SK-N-SH treated with all-trans-retinoic acid at 6 μM for 48 hours (cell line): ENCODE measurements around the gene TTC38.

Source experiments
- ATAC-seq: fragments of 200-7000 bp; cut with Tn5 transposase; 3 replicates; pipeline ENCODE4 v1.9.1; 2020; ENCODE audit warnings: mild to moderate bottlenecking, moderate library complexity
- ARNTL ChIP-seq: fragments of 450-650 bp; formaldehyde crosslinking; IDR thresholded peaks from 2 replicates; pipeline ENCODE4 v1.5.0; 2020; ENCODE audit warnings: low read depth, mild to moderate bottlenecking, moderate library complexity, borderline replicate concordance
- CSDC2 ChIP-seq: fragments of 250-450 bp; sonication (Bioruptor Pico); IDR thresholded peaks from 2 replicates; pipeline ENCODE4 v1.5.0; 2020; ENCODE audit warnings: mild to moderate bottlenecking, moderate library complexity
- ESRRG ChIP-seq: fragments of 250-450 bp; sonication (Bioruptor Pico); IDR thresholded peaks from 2 replicates; pipeline ENCODE4 v1.6.1; 2021; ENCODE audit warnings: mild to moderate bottlenecking
- GLIS3 ChIP-seq: fragments of 250-450 bp; sonication (Bioruptor Pico); IDR thresholded peaks from 2 replicates; pipeline ENCODE4 v1.5.0; 2020; ENCODE audit warnings: mild to moderate bottlenecking, moderate library complexity
- OSR1 ChIP-seq: fragments of 250-450 bp; sonication (Bioruptor Pico); IDR thresholded peaks from 2 replicates; pipeline ENCODE4 v1.8.0; 2022; ENCODE audit warnings: moderate library complexity, mild to moderate bottlenecking, inconsistent platforms
- PPARA ChIP-seq: fragments of 250-450 bp; sonication (Bioruptor Pico); IDR thresholded peaks from 2 replicates; pipeline ENCODE4 v1.5.0; 2020; ENCODE audit warnings: mild to moderate bottlenecking, borderline replicate concordance
- RARB ChIP-seq: fragments of 250-450 bp; sonication (Bioruptor Pico); IDR thresholded peaks from 2 replicates; pipeline ENCODE4 v1.8.0; 2021; ENCODE audit warnings: mild to moderate bottlenecking, moderate library complexity
- SNAI2 ChIP-seq: fragments of 250-450 bp; sonication (Bioruptor Pico); IDR thresholded peaks from 2 replicates; pipeline ENCODE4 v1.5.0; 2020; ENCODE audit warnings: mild to moderate bottlenecking, moderate library complexity
- TCF4 ChIP-seq: fragments of 250-450 bp; sonication (Bioruptor Pico); IDR thresholded peaks from 2 replicates; pipeline ENCODE4 v1.8.0; 2021; ENCODE audit warnings: mild to moderate bottlenecking, moderate library complexity, borderline replicate concordance
- TOX ChIP-seq: fragments of 250-450 bp; sonication (Bioruptor Pico); IDR thresholded peaks from 2 replicates; pipeline ENCODE4 v1.8.0; 2021; ENCODE audit warnings: mild to moderate bottlenecking, moderate library complexity, borderline replicate concordance
- ZC3H10 ChIP-seq: fragments of 250-450 bp; sonication (Bioruptor Pico); IDR thresholded peaks from 2 replicates; pipeline ENCODE4 v1.5.1; 2021; ENCODE audit warnings: mild to moderate bottlenecking, moderate library complexity
- ZFP3 ChIP-seq: fragments of 250-450 bp; sonication (Bioruptor Pico); IDR thresholded peaks from 2 replicates; pipeline ENCODE4 v1.5.0; 2020; ENCODE audit warnings: mild to moderate bottlenecking, moderate library complexity
- ZFP30 ChIP-seq: fragments of 450-650 bp; formaldehyde crosslinking; IDR thresholded peaks from 2 replicates; pipeline ENCODE4 v1.5.0; 2022; ENCODE audit warnings: mild to moderate bottlenecking, moderate library complexity
- ZNF565 ChIP-seq: fragments of 450-650 bp; formaldehyde crosslinking; conservative IDR thresholded peaks from 2 replicates; pipeline ENCODE4 v1.5.0; 2020; ENCODE audit warnings: low read depth, mild to moderate bottlenecking, moderate library complexity
- ZNF70 ChIP-seq: fragments of 450-650 bp; formaldehyde crosslinking; IDR thresholded peaks from 2 replicates; pipeline ENCODE4 v1.5.0; 2020; ENCODE audit warnings: mild to moderate bottlenecking, moderate library complexity
- ZNF8 ChIP-seq: fragments of 450-650 bp; formaldehyde crosslinking; IDR thresholded peaks from 2 replicates; pipeline ENCODE4 v1.5.0; 2020; ENCODE audit warnings: mild to moderate bottlenecking, moderate library complexity
- TF ChIP-seq, protein P1 (sequence below): fragments of 250-450 bp; sonication (Bioruptor Pico); IDR thresholded peaks from 2 replicates; pipeline ENCODE4 v1.5.1; 2021; ENCODE audit warnings: mild to moderate bottlenecking, moderate library complexity
- TF ChIP-seq, protein P2 (sequence below): fragments of 250-450 bp; sonication (Bioruptor Pico); IDR thresholded peaks from 2 replicates; pipeline ENCODE4 v1.5.1; 2020; ENCODE audit warnings: low read depth, mild to moderate bottlenecking, moderate library complexity
- TF ChIP-seq, protein P3 (sequence below): fragments of 250-450 bp; sonication (Bioruptor Pico); IDR thresholded peaks from 2 replicates; pipeline ENCODE4 v1.8.0; 2021; ENCODE audit warnings: low read depth, mild to moderate bottlenecking, moderate library complexity, borderline replicate concordance
- TF ChIP-seq, protein P4 (sequence below): fragments of 250-450 bp; sonication (Bioruptor Pico); IDR thresholded peaks from 2 replicates; pipeline ENCODE4 v1.8.0; 2020; ENCODE audit warnings: mild to moderate bottlenecking, moderate library complexity, borderline replicate concordance

TTC38 gene

DNA sequence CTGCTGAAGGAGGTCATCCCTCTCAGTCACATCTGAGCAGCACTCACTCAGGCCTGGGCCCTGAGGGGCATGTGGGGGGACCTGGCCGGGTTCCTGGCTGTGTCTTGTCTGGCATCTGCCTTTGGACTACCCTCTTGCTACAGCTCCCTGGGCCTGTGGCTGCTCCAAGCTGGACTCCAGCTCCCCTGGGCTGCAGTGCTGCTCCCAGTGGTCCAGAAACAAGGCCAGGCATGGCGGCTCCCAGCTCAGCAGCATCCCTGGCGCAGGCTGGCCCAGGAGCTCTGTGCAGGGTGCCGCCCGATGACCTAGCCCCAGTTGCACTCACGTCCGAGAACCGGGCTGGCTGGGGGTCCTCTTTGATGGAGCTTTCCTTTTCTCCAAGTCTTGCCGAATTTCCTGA, 23.0 kb upstream of the TTC38 start:
- ATAC-seq = no peak
- TF ChIP-seq RARB (CRISPR knock-in tag) (no peak), ZFP3 (CRISPR knock-in tag) (no peak), TCF4 (CRISPR knock-in tag) (no peak), ZC3H10 (CRISPR knock-in tag) (no peak), ZFP30 (CRISPR knock-in tag) (no peak)

DNA sequence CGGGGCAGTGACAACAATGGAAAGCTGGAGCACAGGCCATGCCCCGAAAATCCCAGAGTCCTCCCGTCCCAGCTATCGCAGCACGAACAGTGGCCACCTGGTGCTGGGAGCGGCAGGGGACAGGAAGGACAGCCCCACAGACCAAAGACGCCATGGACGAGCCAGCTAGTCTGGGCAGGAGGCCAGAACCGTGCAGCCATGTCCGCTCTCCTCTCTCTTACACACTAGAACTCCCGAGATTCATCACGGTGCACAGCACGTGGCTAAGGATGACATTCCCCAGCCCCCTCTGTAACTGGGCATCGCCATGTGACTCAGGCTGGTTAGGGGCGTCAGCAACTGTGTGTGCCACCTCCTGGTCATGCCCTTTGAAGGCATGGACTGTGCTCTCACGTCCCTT, 22.3 kb upstream of the TTC38 start:
- TF ChIP-seq PPARA (no peak), ZNF565 (CRISPR knock-in tag) (no peak), ZNF8 (no peak)
- TF ChIP-seq, protein P1, sequence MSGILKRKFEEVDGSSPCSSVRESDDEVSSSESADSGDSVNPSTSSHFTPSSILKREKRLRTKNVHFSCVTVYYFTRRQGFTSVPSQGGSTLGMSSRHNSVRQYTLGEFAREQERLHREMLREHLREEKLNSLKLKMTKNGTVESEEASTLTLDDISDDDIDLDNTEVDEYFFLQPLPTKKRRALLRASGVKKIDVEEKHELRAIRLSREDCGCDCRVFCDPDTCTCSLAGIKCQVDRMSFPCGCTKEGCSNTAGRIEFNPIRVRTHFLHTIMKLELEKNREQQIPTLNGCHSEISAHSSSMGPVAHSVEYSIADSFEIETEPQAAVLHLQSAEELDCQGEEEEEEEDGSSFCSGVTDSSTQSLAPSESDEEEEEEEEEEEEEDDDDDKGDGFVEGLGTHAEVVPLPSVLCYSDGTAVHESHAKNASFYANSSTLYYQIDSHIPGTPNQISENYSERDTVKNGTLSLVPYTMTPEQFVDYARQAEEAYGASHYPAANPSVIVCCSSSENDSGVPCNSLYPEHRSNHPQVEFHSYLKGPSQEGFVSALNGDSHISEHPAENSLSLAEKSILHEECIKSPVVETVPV (CRISPR knock-in tag) = no peak
- TF ChIP-seq, protein P2, sequence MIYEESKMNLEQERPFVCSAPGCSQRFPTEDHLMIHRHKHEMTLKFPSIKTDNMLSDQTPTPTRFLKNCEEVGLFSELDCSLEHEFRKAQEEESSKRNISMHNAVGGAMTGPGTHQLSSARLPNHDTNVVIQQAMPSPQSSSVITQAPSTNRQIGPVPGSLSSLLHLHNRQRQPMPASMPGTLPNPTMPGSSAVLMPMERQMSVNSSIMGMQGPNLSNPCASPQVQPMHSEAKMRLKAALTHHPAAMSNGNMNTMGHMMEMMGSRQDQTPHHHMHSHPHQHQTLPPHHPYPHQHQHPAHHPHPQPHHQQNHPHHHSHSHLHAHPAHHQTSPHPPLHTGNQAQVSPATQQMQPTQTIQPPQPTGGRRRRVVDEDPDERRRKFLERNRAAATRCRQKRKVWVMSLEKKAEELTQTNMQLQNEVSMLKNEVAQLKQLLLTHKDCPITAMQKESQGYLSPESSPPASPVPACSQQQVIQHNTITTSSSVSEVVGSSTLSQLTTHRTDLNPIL = no peak
- no peak for ATAC-seq

DNA sequence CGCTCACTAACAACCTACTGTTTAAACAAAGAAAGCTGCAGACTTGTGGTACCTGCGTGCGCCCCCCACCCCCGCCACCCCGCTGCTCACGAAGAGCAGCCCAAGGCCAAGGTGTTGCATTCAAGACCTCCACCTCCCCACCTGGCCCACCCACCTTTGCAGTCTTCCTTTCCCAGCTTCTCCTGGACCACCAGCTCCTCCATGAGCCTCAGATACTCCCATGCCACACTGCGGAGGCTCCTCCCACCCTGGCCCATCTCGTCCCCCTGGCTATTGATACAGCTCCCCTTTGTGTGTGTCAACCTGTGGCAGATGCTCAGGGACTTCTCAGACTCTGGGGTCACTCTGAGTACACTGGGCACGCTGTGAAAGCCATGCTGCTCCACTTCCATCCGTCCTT, 21.6 kb upstream of the TTC38 start:
- ATAC-seq = no peak
- no peak for TF ChIP-seq ZFP3 (CRISPR knock-in tag)
- TF ChIP-seq SNAI2 (CRISPR knock-in tag) = no peak
- no peak for TF ChIP-seq RARB (CRISPR knock-in tag)
- TF ChIP-seq, protein P3, sequence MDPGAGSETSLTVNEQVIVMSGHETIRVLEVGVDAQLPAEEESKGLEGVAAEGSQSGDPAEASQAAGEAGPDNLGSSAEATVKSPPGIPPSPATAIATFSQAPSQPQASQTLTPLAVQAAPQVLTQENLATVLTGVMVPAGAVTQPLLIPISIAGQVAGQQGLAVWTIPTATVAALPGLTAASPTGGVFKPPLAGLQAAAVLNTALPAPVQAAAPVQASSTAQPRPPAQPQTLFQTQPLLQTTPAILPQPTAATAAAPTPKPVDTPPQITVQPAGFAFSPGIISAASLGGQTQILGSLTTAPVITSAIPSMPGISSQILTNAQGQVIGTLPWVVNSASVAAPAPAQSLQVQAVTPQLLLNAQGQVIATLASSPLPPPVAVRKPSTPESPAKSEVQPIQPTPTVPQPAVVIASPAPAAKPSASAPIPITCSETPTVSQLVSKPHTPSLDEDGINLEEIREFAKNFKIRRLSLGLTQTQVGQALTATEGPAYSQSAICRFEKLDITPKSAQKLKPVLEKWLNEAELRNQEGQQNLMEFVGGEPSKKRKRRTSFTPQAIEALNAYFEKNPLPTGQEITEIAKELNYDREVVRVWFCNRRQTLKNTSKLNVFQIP (CRISPR knock-in tag) = no peak
- TF ChIP-seq PPARA = no peak
- no peak for TF ChIP-seq GLIS3 (CRISPR knock-in tag)
- TF ChIP-seq CSDC2 (CRISPR knock-in tag) = no peak
- TF ChIP-seq ARNTL (CRISPR knock-in tag) = no peak
- no peak for TF ChIP-seq ESRRG (CRISPR knock-in tag)
- TF ChIP-seq OSR1 = no peak
- no peak for TF ChIP-seq TCF4 (CRISPR knock-in tag)
- TF ChIP-seq ZNF8 = no peak
- TF ChIP-seq ZNF70 (CRISPR knock-in tag) = no peak
- no peak for TF ChIP-seq ZFP30 (CRISPR knock-in tag)
- TF ChIP-seq TOX (CRISPR knock-in tag) = no peak
- TF ChIP-seq, protein P1 (CRISPR knock-in tag) = no peak
- TF ChIP-seq, protein P2 = no peak
- TF ChIP-seq, all 23 proteins: peak for 0

DNA sequence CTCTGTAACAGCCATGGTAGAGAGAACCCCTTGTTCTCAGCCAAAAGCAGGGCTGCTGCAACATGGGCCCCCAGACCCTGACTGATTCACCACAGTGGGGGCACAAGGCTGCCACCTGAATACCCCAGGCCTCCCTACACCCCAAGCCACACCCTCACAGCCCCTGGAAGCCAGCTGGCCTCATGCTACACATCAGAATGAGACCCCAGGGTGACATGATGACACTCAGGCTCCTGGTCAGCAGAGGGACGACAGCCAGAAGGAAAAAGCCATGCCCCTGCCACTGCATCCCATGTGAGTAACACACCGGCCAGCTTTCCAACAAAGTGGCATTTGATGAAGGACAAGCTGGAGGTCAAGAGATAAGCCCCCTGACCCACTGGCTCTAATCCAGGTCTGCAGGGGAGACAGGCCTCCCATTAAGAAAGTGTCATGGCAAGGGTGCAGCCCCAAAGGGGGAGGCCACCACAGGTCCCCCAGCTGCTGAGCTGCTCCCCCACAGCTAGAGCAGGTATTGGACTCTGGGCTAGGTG, 20.3 kb upstream of the TTC38 start:
- no peak for TF ChIP-seq ZC3H10 (CRISPR knock-in tag)
- TF ChIP-seq SNAI2 (CRISPR knock-in tag) = no peak
- TF ChIP-seq ZFP30 (CRISPR knock-in tag) = no peak
- TF ChIP-seq TOX (CRISPR knock-in tag) = no peak
- TF ChIP-seq, protein P4, sequence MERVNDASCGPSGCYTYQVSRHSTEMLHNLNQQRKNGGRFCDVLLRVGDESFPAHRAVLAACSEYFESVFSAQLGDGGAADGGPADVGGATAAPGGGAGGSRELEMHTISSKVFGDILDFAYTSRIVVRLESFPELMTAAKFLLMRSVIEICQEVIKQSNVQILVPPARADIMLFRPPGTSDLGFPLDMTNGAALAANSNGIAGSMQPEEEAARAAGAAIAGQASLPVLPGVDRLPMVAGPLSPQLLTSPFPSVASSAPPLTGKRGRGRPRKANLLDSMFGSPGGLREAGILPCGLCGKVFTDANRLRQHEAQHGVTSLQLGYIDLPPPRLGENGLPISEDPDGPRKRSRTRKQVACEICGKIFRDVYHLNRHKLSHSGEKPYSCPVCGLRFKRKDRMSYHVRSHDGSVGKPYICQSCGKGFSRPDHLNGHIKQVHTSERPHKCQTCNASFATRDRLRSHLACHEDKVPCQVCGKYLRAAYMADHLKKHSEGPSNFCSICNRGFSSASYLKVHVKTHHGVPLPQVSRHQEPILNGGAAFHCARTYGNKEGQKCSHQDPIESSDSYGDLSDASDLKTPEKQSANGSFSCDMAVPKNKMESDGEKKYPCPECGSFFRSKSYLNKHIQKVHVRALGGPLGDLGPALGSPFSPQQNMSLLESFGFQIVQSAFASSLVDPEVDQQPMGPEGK (CRISPR knock-in tag) = no peak
- no peak for TF ChIP-seq ZNF8
- no peak for TF ChIP-seq ESRRG (CRISPR knock-in tag)
- TF ChIP-seq CSDC2 (CRISPR knock-in tag) = no peak
- no peak for TF ChIP-seq ZNF565 (CRISPR knock-in tag)
- no peak for ATAC-seq
